PC-3 (cell line): ENCODE results near the gene IRS2.

Experiments
- CTCF ChIP-seq: fragments of 300-600 bp; sonication (generic); conservative IDR thresholded peaks from 2 replicates; pipeline ENCODE4 v1.5.1; 2017; ENCODE audit warnings: antibody characterized with exemption, low read depth, mild to moderate bottlenecking, low read length
- EZH2phosphoT487 ChIP-seq: fragments of 300-600 bp; sonication (generic); IDR thresholded peaks from 2 replicates; pipeline ENCODE4 v1.6.1; 2018; ENCODE audit warnings: mild to moderate bottlenecking, antibody characterized with exemption, low read length, borderline replicate concordance

DNA sequence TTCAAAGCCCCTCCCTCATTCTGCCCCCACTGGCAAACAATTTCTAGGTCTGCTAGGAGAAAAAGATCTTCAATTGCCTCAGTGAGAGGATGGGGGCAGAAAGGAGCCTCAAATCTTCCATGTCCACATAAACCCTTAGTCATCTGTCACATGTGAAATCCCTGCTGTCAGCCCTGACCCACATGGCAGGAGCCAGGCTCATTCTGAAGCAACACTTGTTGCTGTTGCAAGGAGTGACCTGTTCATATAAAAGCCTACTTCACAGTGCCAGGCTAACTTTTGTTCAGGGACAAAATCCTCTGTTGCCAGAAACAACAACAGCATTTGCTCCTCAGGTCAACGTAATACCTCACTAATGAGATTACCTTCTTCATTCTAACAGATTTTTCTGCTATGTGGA is 70.5 kb downstream of the IRS2 start:
- no peak for TF ChIP-seq CTCF
- no peak for TF ChIP-seq EZH2phosphoT487
